ENCODE results near the gene CRYBG3.
"Not testable (repeated sequence)": the region's sequence is repeated elsewhere in the genome, so short reads cannot be mapped to it uniquely, and the experiment has no call there.

The CRYBG3 gene

DNA sequence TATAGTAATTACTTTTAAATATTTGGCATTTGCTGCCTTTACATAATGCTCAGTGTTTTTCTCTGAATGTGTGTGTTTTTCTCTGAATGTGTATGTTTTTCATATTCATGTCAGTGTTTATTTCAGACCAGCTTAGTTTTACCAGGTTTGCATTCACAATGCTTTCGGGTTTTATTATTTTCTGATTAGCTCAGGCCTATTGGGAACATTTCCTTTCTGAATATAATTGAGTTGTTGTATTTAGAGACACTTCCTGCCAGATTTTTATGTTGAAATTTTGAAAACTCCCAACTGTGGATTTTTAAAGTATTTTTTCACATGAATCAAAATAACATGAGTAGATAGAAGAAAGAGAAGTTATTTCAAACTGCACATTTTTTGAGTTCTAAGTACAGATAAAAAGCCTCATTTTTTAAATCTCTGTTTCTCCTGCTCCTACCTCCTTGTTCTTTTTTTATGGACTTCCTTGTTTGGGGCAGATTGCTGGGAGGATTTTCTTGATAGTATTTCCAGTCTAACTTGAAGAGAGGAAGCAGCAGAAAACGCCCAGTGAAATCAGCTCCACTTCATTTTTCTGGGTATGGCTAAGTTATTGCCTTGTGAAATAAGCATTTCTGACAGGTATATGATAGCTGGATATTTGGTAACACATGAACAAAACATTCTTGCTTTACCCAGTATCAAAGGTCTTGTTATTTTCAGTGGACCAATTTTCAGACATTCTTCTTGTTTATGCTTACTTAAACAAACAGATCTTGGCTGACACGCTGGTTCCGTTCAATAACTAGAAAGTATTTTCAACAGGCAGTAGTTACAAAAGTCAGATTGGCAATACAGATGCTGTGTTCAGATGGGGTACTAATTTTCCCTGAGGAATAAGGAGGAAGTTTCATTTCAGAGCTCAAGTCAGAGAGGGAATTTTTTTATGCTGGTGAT is 79.8 kb downstream of the CRYBG3 start:
- no peak for DNase-seq

- not testable (repeated sequence) for DNase-seq
Observed at GRCh38 chr3:97909830-97910229, 88.0 kb downstream of the CRYBG3 start.

DNA sequence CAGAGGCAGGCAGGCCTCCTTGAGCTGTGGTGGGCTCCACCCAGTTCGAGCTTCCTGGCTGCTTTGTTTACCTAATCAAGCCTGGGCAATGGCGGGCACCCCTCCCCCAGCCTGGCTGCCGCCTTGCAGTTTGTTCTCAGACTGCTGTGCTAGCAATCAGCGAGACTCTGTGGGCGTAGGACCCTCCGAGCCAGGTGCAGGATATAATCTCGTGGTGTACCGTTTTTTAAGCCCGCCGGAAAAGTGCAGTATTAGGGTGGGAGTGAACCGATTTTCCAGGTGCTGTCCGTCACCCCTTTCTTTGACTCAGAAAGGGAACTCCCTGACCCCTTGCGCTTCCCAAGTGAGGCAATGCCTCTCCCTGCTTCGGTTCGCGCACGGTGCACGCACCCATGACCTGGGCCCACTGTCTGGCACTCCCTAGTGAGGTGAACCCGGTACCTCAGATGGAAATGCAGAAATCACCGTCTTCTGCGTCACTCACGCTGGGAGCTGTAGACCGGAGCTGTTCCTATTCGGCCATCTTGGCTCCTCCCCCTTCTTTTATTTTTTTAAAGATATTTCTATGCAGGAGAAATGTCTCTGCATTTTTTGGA is 88.5 kb downstream of the CRYBG3 start:
- DNase-seq = not testable (repeated sequence)

- DNase-seq = no peak
Observed at GRCh38 chr3:97910931-97911351, 89.1 kb downstream of the CRYBG3 start.

DNA sequence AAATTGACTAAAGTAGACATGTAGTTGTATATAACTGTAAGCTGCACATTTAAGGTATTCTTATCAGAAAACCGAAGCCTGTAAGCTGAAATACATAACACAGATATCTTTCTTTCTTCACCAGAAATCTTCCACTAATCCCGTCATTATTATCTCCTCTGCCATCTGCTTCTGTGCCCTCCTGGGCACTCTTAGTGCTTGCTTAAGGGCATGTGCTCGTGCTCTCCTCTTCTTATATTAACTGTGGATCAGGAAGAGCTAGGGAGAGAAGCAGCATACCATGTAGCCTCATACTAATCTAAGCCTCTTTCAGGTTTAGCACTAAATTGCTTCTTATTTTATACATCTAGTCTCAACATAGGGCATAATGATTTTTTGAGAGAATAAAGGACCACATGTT is 89.6 kb downstream of the CRYBG3 start:
- DNase-seq = no peak

DNA sequence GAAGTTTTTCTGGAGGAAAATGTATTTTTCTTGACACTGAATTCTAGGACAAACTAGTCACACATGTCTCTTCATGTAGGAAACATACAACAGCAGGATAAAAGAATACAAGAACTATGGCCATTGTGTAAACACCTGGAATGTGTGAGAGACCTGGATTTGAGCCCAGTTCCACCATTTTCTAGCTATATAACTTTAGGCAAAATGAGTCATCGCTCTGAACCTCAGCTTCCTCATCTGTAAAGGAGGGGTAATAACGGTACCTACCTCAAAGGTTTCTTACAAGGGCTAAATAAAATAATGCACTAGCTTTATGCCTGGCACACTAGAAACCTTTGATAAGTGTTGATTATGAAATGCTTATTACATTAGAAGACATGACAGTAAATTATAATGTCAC is 92.6 kb downstream of the CRYBG3 start:
- no peak for DNase-seq

GRCh38 chr3:97916576-97916975 is 94.8 kb downstream of the CRYBG3 start:
- DNase-seq = no peak

- DNase-seq = no peak
Observed at GRCh38 chr3:97917813-97918536, 96.2 kb downstream of the CRYBG3 start.

- DNase-seq = no peak
Observed at GRCh38 chr3:97927704-97928103, 105.9 kb downstream of the CRYBG3 start.

DNA sequence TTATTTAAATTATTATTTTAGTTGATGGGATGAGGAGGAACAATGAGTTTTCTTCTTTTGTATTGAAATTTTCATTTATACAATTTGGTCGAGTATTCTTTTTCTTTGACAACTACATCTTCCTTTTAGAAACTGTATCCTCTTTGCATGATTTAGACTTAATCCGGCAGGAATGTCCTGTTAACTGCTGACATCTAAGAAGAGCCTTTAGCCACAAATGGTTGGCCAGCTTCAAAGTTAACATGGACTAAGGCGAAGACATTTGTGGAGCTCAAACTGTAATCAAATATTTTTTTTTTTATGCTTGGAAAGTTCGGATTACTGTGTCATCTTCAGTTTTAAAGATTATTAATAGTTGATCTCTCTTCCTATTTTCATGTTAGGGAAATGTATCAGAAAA is 107.2 kb downstream of the CRYBG3 start:
- DNase-seq = no peak

DNA sequence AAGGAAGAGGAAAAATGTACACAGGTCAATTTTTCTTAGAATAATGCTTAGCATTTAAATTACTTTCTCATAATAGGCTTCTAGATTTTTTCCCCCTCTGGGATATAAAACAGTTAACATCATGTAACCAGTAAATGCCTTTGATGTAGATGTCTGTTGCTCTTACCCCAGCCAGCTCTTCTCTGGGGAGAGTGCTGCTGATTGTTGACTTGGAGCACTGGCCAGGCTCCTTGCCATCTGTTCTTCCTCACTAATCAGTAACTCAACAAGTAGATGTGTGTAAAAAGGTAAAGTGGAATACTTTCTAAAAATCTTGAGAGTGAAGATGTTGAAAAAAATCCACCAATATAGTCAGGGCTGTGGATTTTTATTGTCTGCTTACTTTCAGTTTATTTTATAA is 108.2 kb downstream of the CRYBG3 start:
- DNase-seq = no peak

GRCh38 chr3:97931218-97931617 is 109.4 kb downstream of the CRYBG3 start:
- no peak for DNase-seq

DNA sequence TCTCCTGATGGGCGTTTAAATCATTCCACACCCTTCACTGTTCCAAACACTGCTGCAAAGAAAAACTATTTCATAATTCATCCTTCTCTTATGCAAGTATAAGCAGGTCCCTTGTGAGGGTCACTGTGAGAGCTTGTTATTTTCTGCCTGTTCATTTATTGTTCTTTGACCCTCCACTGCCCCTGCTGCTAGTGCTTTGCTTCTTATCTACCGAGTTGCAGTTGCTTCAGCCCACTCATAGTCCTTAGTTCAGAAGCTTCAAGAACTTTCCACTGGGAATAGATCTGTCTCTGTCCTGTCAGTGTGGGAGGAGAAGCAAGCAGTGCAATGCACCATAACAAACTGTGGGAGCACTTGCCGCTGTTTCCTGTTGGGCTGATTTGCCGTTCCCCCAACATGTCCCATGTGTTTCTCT is 110.6 kb downstream of the CRYBG3 start:
- no peak for DNase-seq

DNA sequence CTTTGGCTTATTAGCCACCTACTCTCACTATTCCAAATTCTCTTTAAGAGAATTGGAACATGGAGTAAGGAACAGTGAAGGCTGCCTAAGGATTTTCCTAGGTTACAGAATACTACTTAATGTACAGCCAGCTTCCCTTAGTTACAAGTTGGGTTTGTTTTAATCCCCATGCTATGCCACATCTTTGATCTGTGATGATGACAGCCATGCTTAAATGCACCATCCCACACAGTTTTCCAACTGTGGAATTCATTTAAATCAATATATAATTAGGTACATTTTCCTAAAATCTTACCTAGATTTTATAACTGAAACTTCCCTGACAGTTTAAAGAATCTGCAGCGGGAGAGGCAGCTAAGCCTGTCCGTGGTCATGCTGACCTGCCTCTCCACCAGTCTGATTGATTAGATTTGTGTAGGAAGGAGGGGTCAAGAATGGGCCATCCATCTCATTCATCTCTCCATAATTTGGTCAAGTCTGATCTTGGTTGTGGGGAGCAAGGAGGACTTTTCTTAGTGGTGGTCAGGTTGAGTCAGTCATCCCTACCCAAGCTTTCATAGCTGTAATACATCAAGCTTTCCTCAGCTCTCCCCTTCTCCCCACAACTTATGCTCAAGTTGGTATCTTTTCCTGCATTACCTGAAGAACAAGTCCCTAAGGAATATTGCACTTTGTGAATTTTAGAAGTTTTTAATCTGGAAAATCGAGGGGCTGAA is 113.3 kb downstream of the CRYBG3 start:
- DNase-seq = no peak

DNA sequence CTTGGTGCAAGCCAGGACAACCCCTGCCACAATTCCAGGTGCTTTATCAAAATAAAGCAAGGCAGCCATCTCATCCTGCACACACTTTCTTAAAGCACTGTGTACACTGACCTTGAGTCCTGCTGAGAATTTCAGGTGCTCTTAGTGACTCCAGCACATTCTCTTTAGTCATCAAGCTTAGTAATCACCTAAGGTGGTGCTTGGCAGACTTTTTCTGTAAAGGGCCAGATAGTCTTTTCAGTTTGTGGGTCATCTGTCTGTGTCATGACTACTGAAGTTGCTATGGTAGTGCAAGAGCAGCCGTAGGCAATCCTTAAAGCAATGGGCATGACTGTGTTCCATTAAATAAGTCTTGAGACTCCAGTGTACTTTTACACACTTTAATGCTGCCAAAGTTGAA is 114.0 kb downstream of the CRYBG3 start:
- DNase-seq = no peak

DNA sequence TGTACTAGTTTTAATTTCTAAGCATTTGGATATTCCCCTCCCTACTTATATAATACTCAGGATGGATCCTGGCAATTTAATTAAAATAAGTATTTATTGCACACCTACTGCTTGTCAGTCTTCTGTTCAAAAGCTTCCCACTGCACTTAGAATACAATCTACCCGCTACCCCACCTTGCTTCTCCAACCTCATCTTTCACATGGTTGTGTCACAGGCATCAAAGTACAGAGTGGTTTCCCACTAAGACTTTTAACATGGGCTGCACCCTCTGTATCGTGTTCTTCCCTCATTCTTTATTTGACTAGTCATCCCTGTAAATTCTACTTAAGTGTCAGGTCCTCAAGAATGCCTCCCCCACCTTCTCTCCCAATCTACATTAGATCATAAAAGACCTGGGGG is 115.4 kb downstream of the CRYBG3 start:
- no peak for DNase-seq

DNA sequence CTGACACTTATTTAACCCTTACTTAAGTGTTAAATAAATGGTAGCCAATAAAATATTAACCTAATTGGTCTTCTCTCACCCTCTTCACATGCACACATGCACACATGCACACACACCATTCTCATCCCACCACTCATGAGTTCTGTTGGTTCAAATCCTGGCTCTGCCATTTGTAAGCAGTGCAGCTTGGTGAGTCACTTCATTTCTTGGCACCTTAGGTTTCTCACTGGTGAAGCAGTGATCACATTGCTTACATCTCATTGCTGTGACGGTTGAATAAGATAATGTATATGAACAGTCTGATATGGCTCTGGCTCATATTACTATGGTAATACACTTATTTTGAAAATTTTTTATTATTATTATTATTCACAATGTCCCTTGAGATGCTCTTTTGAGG is 116.6 kb downstream of the CRYBG3 start:
- DNase-seq = no peak

GRCh38 chr3:97939401-97939800 is 117.6 kb downstream of the CRYBG3 start:
- no peak for DNase-seq

DNA sequence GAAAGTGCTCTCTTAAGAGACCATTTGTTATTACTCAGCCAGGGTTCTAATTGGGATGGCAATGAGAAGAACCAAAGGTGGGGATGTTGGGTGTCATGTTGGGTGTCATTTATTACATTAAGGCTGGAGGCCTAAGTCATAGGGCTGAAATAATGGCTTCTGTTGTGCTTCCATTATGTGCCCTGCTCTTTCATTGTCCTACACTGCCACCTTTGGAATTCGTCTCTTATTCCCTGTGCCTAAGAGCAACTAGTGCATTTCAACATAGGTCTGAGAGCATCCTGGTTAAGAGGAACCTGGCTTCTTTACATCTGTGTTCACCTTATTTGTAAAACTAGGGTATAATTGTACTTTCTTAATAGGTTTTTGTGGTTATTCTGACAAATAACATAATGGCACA is 118.2 kb downstream of the CRYBG3 start:
- DNase-seq = no peak

- no peak for DNase-seq
Observed at GRCh38 chr3:97942801-97943546, 121.2 kb downstream of the CRYBG3 start.

DNA sequence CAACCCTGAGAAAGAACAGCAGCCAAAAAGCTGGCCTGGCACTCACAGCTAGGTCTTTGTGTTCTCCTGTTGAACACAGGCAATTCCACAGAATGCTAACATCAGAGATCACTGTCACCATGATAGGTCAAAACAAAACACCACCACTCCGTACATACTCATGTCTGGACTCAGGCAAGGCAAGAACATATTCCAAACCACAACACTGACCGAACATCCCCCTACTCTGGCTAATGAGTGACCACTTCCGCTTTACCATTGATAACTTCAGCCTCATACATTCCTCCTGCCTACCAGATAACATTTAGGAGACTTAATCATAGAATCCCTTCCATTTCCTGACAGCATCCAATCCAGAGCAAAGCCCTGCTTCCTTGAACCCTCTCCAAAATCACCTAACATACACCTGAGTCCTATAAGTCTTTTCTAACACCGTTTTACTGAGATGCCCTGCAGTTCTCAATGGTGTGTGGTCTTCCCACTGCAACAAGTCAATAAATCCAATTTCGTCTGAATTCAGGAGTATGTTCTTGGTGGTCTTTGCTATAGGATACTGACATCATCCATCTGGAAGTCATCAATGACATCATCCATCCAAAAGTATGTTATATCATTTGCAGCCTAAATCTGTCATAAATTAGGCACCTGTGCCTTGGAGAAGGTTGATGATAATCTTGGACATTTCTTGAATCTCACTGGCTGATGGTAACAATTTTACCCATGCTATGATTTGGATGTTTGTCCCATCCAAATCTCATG is 126.7 kb downstream of the CRYBG3 start:
- no peak for DNase-seq

- DNase-seq = no peak
Observed at GRCh38 chr3:97949110-97949485, 127.3 kb downstream of the CRYBG3 start.
